Tibial nerve (tissue), 4 donors: Measurements from ENCODE around the gene GPRC5D. TPM values are rescaled to one million over a fixed set of nuclear protein-coding genes. Genes with fewer than 3 reads are reported as not detected.

ENCODE experiments used
- DNase-seq, 2 donors: peaks; one replicate each; pipeline ENCODE4 v3.0.0-alpha.2; 2019; ENCODE audit warnings: low spot score in 2 of 2
- H3K27ac ChIP-seq, 4 donors: fragments of 200-600 bp; sonication (generic) in 3 of 4; one replicate each; pipeline ENCODE4 v1.5.1; 2017 to 2019; ENCODE audit warnings: mild to moderate bottlenecking in 1 of 4
- H3K27me3 ChIP-seq, 2 donors: fragments of 200-600 bp; sonication (generic) in 1 of 2; one replicate each; pipeline versions ENCODE4 v1.5.1 to v1.6.0; 2017 to 2019
- H3K36me3 ChIP-seq, 3 donors: fragments of 200-600 bp; sonication (generic); one replicate each; pipeline ENCODE4 v1.5.1; 2018 to 2019
- H3K4me1 ChIP-seq, 4 donors: fragments of 200-600 bp; sonication (generic) in 3 of 4; one replicate each; pipeline ENCODE4 v1.5.1; 2017 to 2019
- H3K4me3 ChIP-seq, 4 donors: fragments of 200-600 bp; sonication (generic) in 3 of 4; one replicate each; pipeline ENCODE4 v1.5.1; 2017 to 2019; ENCODE audit warnings: mild to moderate bottlenecking in 1 of 4, moderate library complexity in 1 of 4
- H3K9me3 ChIP-seq, 4 donors: fragments of 200-600 bp; sonication (generic) in 3 of 4; one replicate each; pipeline ENCODE4 v1.5.1; 2017 to 2019
- EP300 ChIP-seq, 2 donors: sonication (generic); formaldehyde crosslinking; IDR thresholded peaks; one replicate each; pipeline ENCODE4 v1.6.1; 2017; ENCODE audit warnings: antibody characterized with exemption in 2 of 2, mild to moderate bottlenecking in 1 of 2
- POLR2A ChIP-seq, 2 donors: fragments of 450-650 bp; IDR thresholded peaks; one replicate each; pipeline ENCODE4 v1.6.1; 2017; ENCODE audit warnings: antibody characterized with exemption in 2 of 2, mild to moderate bottlenecking in 2 of 2, moderate library complexity in 2 of 2
- WGBS, 2 donors: methylation state at CpG; one replicate each; pipeline ENCODE4 v1.1.5; 2018; 5-methylcytosine and 5-hydroxymethylcytosine counted together
- total RNA-seq, 4 donors: library from RNA; depleted of rRNA; stranded (reverse); fragments of >200 nt; gene quantifications; one replicate each; pipeline ENCODE4 v1.1.0, GENCODE V29; 2016
- TF ChIP-seq, protein P1 (sequence below), 5 experiments: fragments of 200-600 bp in 3 of 5; fragments of 450-650 bp in 2 of 5; sonication (generic) in 3 of 5; IDR thresholded peaks; one replicate each; pipeline ENCODE4 v1.5.1; 2016 to 2019; ENCODE audit warnings: antibody characterized with exemption in 5 of 5, mild to moderate bottlenecking in 3 of 5, moderate library complexity in 2 of 5

Gene GPRC5D
- total RNA-seq, 4 donors from 2014 or later: not detected

DNA sequence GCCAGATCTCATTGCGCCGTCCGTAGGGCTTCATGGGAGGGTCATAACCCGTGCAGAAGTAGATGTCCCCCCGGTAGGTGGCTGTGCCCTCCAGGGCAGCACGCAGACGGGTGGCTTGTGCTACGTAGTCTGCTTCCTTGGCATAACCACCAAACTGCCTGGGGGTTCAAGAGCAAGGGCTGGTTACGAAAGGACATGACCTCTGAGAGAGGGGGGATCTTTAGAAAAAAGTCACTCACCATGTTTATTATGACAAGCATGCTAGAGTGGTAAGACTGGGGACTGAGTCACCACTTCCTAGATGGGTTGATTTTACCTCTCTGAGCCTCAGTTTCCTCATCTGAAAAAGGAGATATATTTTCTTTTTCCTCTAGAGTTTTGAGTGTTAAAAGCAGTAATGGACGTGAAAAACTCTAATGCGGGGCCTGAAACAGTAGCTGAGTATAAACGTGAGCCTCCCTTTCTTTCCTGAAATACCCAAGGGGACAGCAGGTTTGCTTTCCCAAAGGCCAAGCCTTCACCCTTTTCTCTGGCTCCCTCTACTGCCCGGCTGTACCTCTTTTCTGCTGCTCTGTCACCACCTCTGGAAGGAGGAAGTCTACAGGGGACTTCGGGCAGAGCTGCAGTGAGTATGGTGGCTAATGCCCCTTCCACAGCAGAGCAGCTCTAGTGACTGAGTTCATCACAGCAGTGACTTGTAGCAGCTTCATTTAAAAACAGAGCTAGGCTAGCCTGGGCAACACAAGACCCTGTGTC is 23.5 kb upstream of the GPRC5D start:
- DNase-seq: no peak
- Histone ChIP-seq H3K27me3 (no peaks in the 10 kb centered on the region), H3K36me3 (peaks cover 2 to 54% (median 9%) of the 10 kb centered on the region in 3 donors), H3K4me1 (peaks cover 0 to 42% (median 8%) of the 10 kb centered on the region in 4 donors), H3K27ac (peak overlapping the region in 3 of 4 donors; percentile 41 to 79 (median 64)), H3K4me3 (no peak overlapping the region), H3K9me3 (peaks cover 0 to 7% (median 0%) of the 10 kb centered on the region in 4 donors)
- TF ChIP-seq, protein P1, sequence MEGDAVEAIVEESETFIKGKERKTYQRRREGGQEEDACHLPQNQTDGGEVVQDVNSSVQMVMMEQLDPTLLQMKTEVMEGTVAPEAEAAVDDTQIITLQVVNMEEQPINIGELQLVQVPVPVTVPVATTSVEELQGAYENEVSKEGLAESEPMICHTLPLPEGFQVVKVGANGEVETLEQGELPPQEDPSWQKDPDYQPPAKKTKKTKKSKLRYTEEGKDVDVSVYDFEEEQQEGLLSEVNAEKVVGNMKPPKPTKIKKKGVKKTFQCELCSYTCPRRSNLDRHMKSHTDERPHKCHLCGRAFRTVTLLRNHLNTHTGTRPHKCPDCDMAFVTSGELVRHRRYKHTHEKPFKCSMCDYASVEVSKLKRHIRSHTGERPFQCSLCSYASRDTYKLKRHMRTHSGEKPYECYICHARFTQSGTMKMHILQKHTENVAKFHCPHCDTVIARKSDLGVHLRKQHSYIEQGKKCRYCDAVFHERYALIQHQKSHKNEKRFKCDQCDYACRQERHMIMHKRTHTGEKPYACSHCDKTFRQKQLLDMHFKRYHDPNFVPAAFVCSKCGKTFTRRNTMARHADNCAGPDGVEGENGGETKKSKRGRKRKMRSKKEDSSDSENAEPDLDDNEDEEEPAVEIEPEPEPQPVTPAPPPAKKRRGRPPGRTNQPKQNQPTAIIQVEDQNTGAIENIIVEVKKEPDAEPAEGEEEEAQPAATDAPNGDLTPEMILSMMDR (IDR thresholded peaks at IDR 0.05): peak in 3 of 5 experiments; percentile 13 to 35 (median 20)
- TF ChIP-seq POLR2A (IDR thresholded peaks at IDR 0.05) (no peak), EP300 (IDR thresholded peaks at IDR 0.05) (no peak)
- WGBS, 2 donors: 57 to 75% methylated on average over 7 to 14 of the region's 14 CpGs

DNA sequence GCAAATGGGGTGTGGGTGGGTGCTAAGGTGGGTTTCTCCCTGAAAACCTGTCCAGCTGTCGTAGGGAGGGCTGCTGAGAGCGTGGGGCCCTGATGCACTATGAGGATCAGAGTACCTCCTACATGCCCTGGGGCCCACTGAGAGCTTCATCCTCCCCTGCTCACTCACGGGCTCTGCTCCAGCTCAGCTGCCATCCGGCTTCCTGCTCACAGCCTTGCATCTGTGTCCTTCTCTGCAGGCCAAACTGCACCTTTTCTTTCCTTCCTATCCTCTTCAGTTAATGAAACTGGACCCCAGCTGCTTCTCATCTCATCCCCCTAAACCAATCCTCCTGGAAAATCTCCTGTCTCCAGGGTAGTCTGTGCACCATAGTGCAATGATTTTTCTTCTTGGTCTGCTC is 22.2 kb upstream of the GPRC5D start:
- 95 to 96% methylated on average over 4 of the region's 4 CpGs for WGBS, 2 donors
- H3K27me3 ChIP-seq: no peaks in the 10 kb centered on the region
- peaks cover 0 to 7% (median 0%) of the 10 kb centered on the region in 4 donors for H3K9me3 ChIP-seq
- H3K4me3 ChIP-seq: no peak overlapping the region
- no peak for DNase-seq
- H3K27ac ChIP-seq: no peak overlapping the region
- H3K36me3 ChIP-seq: peaks cover 2 to 64% (median 9%) of the 10 kb centered on the region in 3 donors
- TF ChIP-seq, protein P1 (IDR thresholded peaks at IDR 0.05): no peak
- TF ChIP-seq EP300 (IDR thresholded peaks at IDR 0.05): no peak
- no peak for TF ChIP-seq POLR2A (IDR thresholded peaks at IDR 0.05)
- H3K4me1 ChIP-seq: peaks cover 0 to 29% (median 5%) of the 10 kb centered on the region in 4 donors

DNA sequence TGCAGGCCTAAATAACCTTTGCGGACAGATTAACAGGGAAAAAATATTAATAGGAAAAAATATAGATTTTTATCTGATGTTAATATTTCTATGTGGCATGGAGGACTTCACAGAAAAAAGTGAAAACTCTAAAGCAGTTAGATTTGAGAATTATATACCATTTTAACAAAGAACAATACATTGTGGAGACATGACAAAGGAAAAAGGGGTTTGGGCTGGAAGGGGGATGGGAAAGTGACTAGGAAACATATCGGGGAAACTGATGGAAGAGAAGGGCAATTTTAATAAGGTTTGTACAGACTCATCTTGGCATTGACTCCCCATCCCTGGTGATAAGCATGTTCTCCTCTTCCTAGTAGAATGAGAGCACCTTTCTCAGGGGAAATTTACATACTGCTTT is 21.0 kb upstream of the GPRC5D start:
- Histone ChIP-seq H3K9me3 (peaks cover 0 to 7% (median 0%) of the 10 kb centered on the region in 4 donors), H3K27me3 (no peaks in the 10 kb centered on the region), H3K36me3 (peaks cover 2 to 67% (median 9%) of the 10 kb centered on the region in 3 donors), H3K4me1 (peaks cover 0 to 21% (median 5%) of the 10 kb centered on the region in 4 donors), H3K4me3 (no peak overlapping the region), H3K27ac (no peak overlapping the region)
- TF ChIP-seq POLR2A (IDR thresholded peaks at IDR 0.05): no peak
- TF ChIP-seq, protein P1 (IDR thresholded peaks at IDR 0.05): no peak
- DNase-seq: no peak
- 96 to 97% methylated on average over 2 of the region's 2 CpGs for WGBS, 2 donors

DNA sequence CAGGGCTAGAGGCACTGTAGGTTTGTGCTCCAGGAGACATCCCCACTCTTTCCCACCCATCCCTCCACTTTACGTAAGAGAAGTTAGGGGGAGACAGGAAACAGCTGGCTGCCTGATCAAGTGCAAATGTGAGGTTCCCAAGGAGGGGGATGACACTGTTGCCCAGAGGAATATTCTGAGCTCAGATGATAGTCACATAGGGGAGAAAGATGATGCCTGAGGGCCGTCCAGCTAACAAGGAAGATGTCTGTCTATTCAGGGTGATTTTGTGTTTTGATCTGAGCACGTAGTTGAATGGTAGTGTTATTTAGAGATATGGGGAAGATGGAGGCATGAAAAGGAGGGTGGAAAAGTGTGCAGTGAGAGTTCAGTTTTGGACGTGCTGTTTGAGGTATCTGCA is 13.9 kb upstream of the GPRC5D start:
- no peak for DNase-seq
- TF ChIP-seq, protein P1 (IDR thresholded peaks at IDR 0.05): no peak
- no peak for TF ChIP-seq POLR2A (IDR thresholded peaks at IDR 0.05)
- TF ChIP-seq EP300 (IDR thresholded peaks at IDR 0.05): no peak
- Histone ChIP-seq H3K27me3 (no peaks in the 10 kb centered on the region), H3K9me3 (no peaks in the 10 kb centered on the region), H3K36me3 (peaks cover 0 to 41% (median 0%) of the 10 kb centered on the region in 3 donors), H3K27ac (no peak overlapping the region), H3K4me1 (no peaks in the 10 kb centered on the region), H3K4me3 (no peak overlapping the region)
- WGBS, 2 donors: 69 to 71% methylated on average over 4 of the region's 4 CpGs

DNA sequence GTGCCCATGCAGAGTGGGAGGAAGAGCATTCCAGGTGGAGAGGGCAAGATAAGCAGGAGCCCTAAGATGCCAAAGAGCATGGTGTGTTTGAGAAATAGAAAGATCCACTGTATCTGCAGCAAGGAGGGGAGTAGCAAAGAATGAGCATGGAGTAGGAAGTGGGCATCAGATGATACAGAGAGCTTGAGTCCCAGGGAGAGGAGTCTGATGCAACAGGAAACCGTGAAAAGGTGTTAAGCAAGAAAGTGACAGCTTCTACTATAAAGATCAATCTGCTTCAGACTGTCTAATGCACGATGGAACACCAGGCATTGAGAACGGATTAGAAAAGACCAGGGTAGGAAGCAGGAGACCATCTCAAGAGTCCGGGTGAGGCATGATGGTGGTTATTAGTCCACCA is 12.3 kb upstream of the GPRC5D start:
- Histone ChIP-seq H3K27ac (no peak overlapping the region), H3K4me1 (no peaks in the 10 kb centered on the region), H3K4me3 (no peak overlapping the region), H3K9me3 (no peaks in the 10 kb centered on the region), H3K36me3 (peaks cover 0 to 26% (median 0%) of the 10 kb centered on the region in 3 donors), H3K27me3 (no peaks in the 10 kb centered on the region)
- 84 to 88% methylated on average over 4 of the region's 4 CpGs for WGBS, 2 donors
- no peak for TF ChIP-seq POLR2A (IDR thresholded peaks at IDR 0.05)
- TF ChIP-seq EP300 (IDR thresholded peaks at IDR 0.05): no peak
- TF ChIP-seq, protein P1 (IDR thresholded peaks at IDR 0.05): no peak
- DNase-seq: no peak
